Measurements from ENCODE around the gene INSM2. TPM values are rescaled to one million over a fixed set of nuclear protein-coding genes. Genes with fewer than 3 reads are reported as not detected.

INSM2 gene
- total RNA-seq, 4 donors from 2014 or later = not detected

DNA sequence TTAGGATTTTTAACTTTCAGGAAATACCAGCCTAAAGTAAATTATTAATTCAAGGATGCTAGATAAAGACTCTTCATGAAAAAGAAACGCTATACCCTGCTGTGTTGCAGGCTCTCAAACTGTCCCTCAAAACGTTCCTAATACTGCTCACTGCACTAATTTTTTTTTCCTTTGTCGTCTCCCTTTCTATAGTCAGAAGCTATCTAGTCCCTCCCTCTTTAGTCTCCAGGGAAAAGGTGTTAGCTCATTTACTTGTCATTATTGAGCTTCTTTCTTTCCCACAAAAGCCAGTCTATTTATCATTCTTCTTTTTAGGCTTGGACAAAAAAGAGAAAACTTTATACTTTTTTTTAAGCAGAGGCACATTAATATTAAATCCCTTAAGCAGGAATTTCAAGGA lies 30.3 kb upstream of the INSM2 start:
- DNase-seq = no peak

DNA sequence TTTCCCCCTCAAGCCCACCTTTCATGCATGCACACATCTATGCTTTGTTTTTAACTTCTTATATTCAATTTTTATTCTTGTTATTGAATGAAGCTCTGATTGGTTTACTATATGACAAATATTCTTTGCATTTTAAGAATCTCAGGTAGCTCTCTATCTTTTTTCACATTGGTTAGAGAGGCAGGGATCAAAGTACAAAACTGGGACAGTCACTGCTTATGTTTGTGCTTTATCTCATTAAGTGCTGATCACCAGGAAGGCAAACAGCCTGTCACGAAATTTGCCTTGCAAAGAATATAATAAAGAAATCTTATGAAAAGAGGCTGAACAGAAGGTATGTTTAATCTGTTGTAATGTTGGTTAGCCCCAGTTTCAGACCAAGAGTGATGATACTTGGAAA lies 29.7 kb upstream of the INSM2 start:
- intact Hi-C loops (cut with DNase I; ENCODE audit: low total_unique reads) (no loop called here), in situ Hi-C loops (cut with MboI; ENCODE audit: low sequenced_read_pairs in 4 of 4) (no loop called here)
- no peak for TF ChIP-seq POLR2A (IDR thresholded peaks at IDR 0.05)
- TF ChIP-seq, protein P1, sequence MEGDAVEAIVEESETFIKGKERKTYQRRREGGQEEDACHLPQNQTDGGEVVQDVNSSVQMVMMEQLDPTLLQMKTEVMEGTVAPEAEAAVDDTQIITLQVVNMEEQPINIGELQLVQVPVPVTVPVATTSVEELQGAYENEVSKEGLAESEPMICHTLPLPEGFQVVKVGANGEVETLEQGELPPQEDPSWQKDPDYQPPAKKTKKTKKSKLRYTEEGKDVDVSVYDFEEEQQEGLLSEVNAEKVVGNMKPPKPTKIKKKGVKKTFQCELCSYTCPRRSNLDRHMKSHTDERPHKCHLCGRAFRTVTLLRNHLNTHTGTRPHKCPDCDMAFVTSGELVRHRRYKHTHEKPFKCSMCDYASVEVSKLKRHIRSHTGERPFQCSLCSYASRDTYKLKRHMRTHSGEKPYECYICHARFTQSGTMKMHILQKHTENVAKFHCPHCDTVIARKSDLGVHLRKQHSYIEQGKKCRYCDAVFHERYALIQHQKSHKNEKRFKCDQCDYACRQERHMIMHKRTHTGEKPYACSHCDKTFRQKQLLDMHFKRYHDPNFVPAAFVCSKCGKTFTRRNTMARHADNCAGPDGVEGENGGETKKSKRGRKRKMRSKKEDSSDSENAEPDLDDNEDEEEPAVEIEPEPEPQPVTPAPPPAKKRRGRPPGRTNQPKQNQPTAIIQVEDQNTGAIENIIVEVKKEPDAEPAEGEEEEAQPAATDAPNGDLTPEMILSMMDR (IDR thresholded peaks at IDR 0.05 in 4 of 5, conservative IDR thresholded peaks at IDR 0.05 in 1 of 5) = no peak

More for the DNA sequence above, 30.3 kb upstream of the INSM2 start:
- no peaks in the 10 kb centered on the region for H3K4me1 ChIP-seq
- intact Hi-C loops (cut with DNase I; ENCODE audit: low total_unique reads) (no loop called here), in situ Hi-C loops (cut with MboI; ENCODE audit: low sequenced_read_pairs in 4 of 4) (no loop called here)
- H3K9me3 ChIP-seq = no peaks in the 10 kb centered on the region
- no peak overlapping the region for H3K4me3 ChIP-seq
- H3K27me3 ChIP-seq = no peaks in the 10 kb centered on the region
- no peak for TF ChIP-seq POLR2A (IDR thresholded peaks at IDR 0.05)
- TF ChIP-seq, protein P1 (IDR thresholded peaks at IDR 0.05 in 4 of 5, conservative IDR thresholded peaks at IDR 0.05 in 1 of 5) = no peak
- H3K27ac ChIP-seq = no peak overlapping the region
- no peak for ATAC-seq
- H3K36me3 ChIP-seq = no peaks in the 10 kb centered on the region

DNA sequence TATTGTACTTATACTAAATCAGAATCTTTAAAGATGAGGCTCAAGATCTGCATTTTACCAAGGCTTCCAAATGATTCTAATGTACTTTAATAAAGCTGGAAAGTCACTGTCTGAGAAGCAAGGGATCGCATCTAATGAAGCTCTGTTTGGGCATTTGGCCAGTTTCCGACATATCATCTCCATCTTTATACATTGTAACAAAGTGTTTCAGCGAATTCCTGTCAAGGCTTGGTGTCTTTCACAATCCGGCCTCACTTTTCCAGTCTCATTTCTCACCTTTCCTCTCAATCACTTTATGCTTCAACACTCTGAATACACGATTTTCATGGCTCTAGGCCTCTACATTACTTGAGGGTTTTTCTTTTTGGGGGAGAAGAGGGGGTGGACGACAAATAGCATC lies 27.5 kb upstream of the INSM2 start:
- in situ Hi-C loops (cut with MboI; ENCODE audit: low sequenced_read_pairs in 4 of 4) (no loop called here), intact Hi-C loops (cut with DNase I; ENCODE audit: low total_unique reads) (no loop called here)
- Histone ChIP-seq H3K4me1 (no peaks in the 10 kb centered on the region), H3K36me3 (no peaks in the 10 kb centered on the region), H3K27ac (no peak overlapping the region), H3K9me3 (no peaks in the 10 kb centered on the region), H3K4me3 (no peak overlapping the region), H3K27me3 (no peaks in the 10 kb centered on the region)
- DNase-seq (no peak), ATAC-seq (no peak)
- TF ChIP-seq, protein P1 (IDR thresholded peaks at IDR 0.05 in 4 of 5, conservative IDR thresholded peaks at IDR 0.05 in 1 of 5) = no peak
- no peak for TF ChIP-seq POLR2A (IDR thresholded peaks at IDR 0.05)

More for the DNA sequence above, 29.7 kb upstream of the INSM2 start:
- ATAC-seq = no peak
- Histone ChIP-seq H3K27me3 (no peaks in the 10 kb centered on the region), H3K9me3 (no peaks in the 10 kb centered on the region), H3K27ac (no peak overlapping the region), H3K36me3 (no peaks in the 10 kb centered on the region), H3K4me3 (no peak overlapping the region), H3K4me1 (no peaks in the 10 kb centered on the region)
- DNase-seq = no peak

DNA sequence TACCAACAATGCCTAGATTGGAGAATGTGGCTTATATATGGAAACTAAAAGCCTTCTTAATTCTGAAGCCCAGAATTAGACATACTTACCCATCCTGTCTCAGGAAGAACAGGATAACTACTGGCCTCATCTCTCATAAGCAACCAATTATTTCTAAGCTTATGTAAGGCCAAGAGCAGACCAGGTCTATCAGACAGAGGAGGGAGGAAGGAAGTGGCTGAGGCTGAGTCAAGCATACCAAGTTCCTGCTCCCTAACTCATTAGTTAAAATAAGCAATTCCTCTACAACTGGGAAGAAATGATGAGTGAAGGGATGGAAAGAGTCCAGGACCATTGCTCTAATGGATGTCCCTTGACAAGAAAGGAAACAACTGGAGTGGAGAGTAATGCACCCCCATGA lies 27.0 kb upstream of the INSM2 start:
- DNase-seq = no peak
- intact Hi-C loops (cut with DNase I; ENCODE audit: low total_unique reads) (no loop called here), in situ Hi-C loops (cut with MboI; ENCODE audit: low sequenced_read_pairs in 4 of 4) (no loop called here)
- Histone ChIP-seq H3K27ac (no peak overlapping the region), H3K27me3 (no peaks in the 10 kb centered on the region), H3K9me3 (no peaks in the 10 kb centered on the region), H3K4me3 (no peak overlapping the region), H3K4me1 (no peaks in the 10 kb centered on the region), H3K36me3 (no peaks in the 10 kb centered on the region)
- ATAC-seq = no peak
- TF ChIP-seq POLR2A (IDR thresholded peaks at IDR 0.05) = no peak
- TF ChIP-seq, protein P1 (IDR thresholded peaks at IDR 0.05 in 4 of 5, conservative IDR thresholded peaks at IDR 0.05 in 1 of 5) = no peak

DNA sequence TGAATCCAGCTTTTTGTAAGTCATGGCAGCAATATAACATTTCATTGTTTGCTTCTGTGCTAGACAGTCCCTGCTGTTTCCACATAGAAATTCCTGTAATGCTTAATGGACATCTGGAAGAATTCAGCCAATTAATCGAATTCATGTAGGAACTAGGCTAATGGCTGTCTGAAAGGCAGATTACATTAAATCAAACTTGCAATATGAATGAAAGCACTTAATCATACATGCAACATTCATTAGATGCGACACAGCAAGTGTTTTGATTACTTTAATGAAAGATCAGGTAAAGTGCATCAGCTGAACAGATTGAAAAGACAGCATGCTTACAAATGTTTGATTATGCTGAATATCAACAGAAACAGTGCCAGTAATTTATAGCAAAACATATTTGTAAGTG lies 24.1 kb upstream of the INSM2 start:
- intact Hi-C loops (cut with DNase I; ENCODE audit: low total_unique reads) = no loop called here
- no peak for ATAC-seq
- in situ Hi-C loops (cut with MboI; ENCODE audit: low sequenced_read_pairs in 4 of 4) = no loop called here
- no peak overlapping the region for H3K4me3 ChIP-seq
- H3K4me1 ChIP-seq = no peaks in the 10 kb centered on the region
- TF ChIP-seq, protein P1 (IDR thresholded peaks at IDR 0.05 in 4 of 5, conservative IDR thresholded peaks at IDR 0.05 in 1 of 5) = no peak
- no peaks in the 10 kb centered on the region for H3K27me3 ChIP-seq
- no peak for DNase-seq
- H3K27ac ChIP-seq = no peak overlapping the region
- no peaks in the 10 kb centered on the region for H3K36me3 ChIP-seq
- no peaks in the 10 kb centered on the region for H3K9me3 ChIP-seq

All from gastrocnemius medialis (tissue), 4 donors.